ENCODE results near the gene ZNF260. TPM values are rescaled to one million over a fixed set of nuclear protein-coding genes. Genes with fewer than 3 reads are reported as not detected.
"Not testable (repeated sequence)": the region's sequence is repeated elsewhere in the genome, so short reads cannot be mapped to it uniquely, and the experiment has no call there.

ZNF260 gene
- polyA plus RNA-seq, 5 donors = 18.5 to 41.8 (median 30.9) TPM

DNA sequence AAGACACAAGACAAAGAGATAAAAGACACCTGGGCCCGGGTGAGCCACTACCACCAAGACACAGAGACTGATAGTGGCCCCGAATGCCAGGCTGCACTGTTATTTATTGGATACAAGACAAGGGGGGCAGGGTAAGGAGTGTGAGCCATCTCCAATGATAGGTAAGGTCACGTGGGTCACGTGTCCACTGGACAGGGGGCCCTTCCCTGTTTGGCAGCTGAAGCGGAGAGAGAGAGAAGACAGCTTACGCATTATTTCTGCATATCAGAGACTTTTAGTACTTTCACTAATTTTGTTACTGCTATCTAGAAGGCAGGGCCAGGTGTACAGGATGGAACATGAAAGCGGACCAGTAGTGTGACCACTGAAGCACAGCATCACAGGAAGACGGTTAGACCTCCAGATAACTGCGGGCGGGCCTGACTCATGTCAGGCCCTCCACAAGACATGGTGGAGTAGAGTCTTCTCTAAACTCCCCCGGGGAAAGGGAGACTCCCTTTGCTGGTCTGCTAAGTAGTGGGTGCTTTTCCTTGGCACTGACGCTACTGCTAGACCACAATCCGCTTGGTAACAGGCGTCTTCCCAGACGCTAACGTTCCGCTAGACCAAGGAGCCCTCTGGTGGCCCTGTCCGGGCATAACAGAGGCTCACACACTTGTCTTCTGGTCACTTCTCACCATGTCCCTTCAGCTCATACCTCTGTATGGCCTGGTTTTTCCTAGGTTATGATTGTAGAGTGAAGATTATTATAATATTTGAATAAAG lies 35.2 kb downstream of the ZNF260 start:
- DNase-seq = not testable (repeated sequence)

DNA sequence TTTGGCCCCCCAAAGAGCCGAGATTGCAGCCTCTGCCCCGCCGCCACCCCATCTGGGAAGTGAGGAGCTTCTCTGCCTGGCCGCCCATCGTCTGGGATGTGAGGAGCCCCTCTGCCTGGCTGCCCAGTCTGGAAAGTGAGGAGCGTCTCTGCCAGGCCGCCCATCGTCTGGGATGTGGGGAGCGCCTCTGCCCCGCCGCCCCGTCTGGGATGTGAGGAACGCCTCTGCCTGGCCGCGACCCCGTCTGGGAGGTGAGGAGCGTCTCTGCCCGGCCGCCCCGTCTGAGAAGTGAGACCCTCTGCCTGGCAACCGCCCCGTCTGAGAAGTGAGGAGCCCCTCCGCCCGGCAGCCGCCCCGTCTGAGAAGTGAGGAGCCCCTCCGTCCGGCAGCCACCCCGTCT lies 37.2 kb downstream of the ZNF260 start:
- DNase-seq = not testable (repeated sequence)

DNA sequence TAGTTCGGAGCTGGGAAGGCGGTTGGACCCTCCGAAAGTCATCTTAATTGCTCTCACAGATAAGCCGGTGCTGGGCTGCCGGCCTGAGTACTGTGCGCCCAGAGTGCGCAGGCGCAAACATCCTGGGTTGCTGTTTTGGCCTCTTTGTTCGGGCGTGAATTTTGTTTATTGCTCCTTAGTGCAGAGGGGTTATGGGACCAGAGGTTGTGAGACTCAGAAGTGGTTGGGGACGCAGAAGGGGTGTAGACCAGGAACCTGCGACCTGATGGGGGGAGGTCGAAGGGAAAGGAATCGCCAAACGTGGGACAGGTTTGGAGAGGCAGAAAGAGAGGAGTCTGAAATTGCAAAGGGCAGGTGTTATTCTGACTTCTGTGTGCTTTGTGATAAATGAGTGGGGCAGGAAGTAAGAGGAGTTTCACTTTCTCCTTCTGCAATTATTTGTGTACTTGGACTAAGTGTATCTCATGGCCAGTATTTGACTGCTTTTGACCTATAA lies 38.1 kb downstream of the ZNF260 start:
- DNase-seq = no peak

DNA sequence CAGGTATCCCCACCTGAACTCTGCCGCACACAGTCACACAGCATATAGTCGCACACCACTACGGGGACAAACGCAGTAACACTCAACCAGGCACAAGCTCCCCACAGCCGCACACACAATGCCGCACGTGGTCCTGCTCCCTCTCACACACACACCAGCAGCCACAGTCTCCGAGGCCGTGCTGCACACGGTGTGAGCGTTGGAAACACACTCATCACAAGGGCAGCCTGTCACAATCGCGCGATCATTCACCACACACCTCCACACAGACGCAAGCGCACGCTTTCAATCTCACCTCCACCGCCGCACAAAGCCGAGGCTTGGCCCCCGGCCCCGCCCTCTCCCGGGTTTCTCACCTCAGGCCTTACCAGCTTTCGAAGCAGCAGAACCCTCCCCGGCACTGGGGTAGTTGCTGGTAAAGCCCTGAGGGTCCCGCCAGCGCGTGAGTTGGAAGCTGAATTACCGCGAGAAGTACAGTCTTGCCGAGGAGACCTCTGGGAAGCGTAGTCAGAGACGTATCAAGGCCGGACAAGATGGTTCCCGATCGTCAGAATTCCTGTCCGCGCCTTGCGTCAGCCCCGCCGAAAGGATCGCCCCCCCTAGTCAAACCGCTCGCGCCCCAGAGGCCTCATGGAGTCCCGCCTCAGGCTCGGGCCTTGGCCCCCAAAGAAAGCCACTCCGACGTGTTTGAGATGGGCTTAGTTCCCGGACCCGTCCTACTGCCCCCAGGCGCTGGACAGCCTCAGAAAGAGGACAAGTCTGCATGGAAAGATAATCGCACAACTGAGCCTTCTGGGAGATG lies 38.8 kb downstream of the ZNF260 start, which contains the start of gene ZNF566:
TSS of gene ZNF566 (minus strand) at position 444 of the 802 bp plus-strand sequence. CDS start 13,004 bp downstream, outside the sequence.
- peak; percentile 94 to 96 for DNase-seq

DNA sequence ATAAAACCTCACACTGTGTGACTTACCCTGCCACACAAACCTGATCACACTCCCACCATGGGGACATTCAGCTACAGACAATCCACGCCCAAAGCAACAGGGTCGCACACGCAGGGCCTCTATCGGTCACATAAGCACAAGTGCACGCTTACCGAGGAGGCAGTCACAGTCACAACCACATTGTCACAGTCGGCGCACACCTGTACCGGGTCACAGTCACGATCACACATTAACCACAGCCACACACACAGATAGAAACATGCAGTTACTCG lies 39.3 kb downstream of the ZNF260 start:
- peak in 1 of 2 donors; percentile 11 for DNase-seq

DNA sequence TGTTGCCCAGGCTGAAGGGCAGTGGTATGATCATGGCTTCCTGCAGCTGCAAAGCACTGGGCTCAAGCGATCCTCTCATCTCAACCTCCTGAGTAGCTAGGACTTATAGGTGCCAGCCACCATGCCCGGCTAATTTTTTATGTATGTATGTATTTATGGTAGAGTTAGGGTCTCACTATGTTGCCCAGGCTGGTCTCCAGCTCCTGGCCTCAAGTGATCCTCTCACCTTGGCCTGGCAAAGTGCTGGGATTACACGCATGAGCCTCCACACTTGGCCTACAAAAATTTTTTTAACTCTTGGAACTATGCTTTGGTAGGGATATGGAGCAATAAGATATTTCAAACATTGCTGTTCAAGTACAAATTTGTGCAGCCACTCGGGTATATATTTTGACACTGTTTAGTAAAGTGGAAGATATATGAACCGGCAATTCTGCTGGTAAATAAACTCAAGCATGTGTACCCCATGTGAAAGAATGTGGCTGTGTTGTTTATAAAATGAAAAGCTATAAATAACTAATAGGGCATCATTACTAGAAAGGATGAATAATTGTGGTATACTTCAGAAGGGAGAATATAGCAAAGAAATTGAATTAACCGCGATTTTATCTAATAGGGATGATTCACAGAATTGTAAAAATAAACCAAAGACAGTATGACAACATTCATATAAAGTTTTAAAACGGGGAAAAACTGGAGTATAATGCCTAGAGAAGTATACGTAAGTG lies 39.8 kb downstream of the ZNF260 start:
- DNase-seq = no peak

DNA sequence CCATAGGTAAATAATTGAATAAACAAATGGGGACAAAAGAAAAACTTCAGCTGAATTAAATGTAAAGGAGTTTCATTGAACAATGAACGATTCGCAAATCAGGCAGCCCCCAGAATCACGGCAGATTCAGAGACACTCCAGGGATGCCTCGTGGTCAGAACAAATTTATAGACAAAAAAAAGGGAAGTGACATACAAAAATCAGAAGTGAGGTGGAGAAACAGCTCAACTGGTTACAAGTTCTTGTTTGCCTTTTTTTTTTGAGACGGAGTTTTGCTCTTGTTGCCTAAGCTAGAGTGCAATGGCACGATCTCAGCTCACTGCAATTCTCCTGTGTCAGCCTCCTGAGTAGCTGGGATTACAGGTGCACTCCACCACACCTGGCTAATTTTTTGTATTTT lies 44.4 kb downstream of the ZNF260 start:
- DNase-seq = no peak

DNA sequence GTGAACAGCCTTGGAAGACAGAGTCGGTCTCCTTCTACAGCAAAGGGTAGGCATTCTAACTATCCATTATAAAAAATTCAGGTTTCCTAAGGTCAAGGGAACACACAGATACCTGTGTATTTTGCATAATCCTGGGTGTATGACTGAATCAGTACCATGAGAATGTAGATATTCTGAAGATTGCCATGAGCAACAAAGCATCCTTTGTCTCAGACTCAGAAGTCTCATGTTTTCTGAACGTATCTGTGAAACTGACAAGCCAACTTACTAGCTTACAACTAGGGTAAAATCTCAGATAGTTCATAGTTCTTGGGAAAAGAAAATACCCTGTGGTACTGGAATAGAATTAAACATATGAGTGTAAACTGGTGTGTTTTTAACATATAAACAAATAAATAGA lies 45.2 kb downstream of the ZNF260 start:
- DNase-seq = no peak

Other genes starting within 250 kb of the ZNF260 start
- gene ZFP14, start 149.1 kb downstream of the ZNF260 start, polyA plus RNA-seq (ENCODE audit: insufficient read depth in 1 of 5, insufficient read length in 5 of 5, low replicate concordance in 1 of 5) = 10 to 100 TPM in 4 of 5 donors, 1 to 10 TPM in 1; 8.1 to 16.2 (median 12.8) TPM
- gene ZFP82, start 109.6 kb downstream of the ZNF260 start, polyA plus RNA-seq (ENCODE audit: insufficient read depth in 1 of 5, insufficient read length in 5 of 5, low replicate concordance in 1 of 5) = 10 to 100 TPM; 11.2 to 18.5 (median 12.3) TPM
- 10 to 100 TPM; 12.6 to 20.1 (median 16.8) TPM for gene ZNF566, start 38.7 kb downstream of the ZNF260 start, polyA plus RNA-seq (ENCODE audit: insufficient read depth in 1 of 5, insufficient read length in 5 of 5, low replicate concordance in 1 of 5)
- 10 to 100 TPM; 24.5 to 41.2 (median 32.7) TPM for gene ZNF529, start 45.0 kb upstream of the ZNF260 start, polyA plus RNA-seq (ENCODE audit: insufficient read depth in 1 of 5, insufficient read length in 5 of 5, low replicate concordance in 1 of 5)
- 10 to 100 TPM in 4 of 5 donors, 1 to 10 TPM in 1; 6.7 to 13.8 (median 12.1) TPM for gene ZNF382, start 77.0 kb upstream of the ZNF260 start, polyA plus RNA-seq (ENCODE audit: insufficient read depth in 1 of 5, insufficient read length in 5 of 5, low replicate concordance in 1 of 5)
- 10 to 100 TPM; 11.2 to 18.2 (median 14.3) TPM for gene ZNF461, start 138.6 kb upstream of the ZNF260 start, polyA plus RNA-seq (ENCODE audit: insufficient read depth in 1 of 5, insufficient read length in 5 of 5, low replicate concordance in 1 of 5)
- gene ZNF567, start 159.3 kb upstream of the ZNF260 start, polyA plus RNA-seq (ENCODE audit: insufficient read depth in 1 of 5, insufficient read length in 5 of 5, low replicate concordance in 1 of 5) = 10 to 100 TPM in 4 of 5 donors, 1 to 10 TPM in 1; 9.9 to 15.7 (median 12.7) TPM
- 1 to 10 TPM; 2.8 to 6.0 (median 4.3) TPM for gene ZNF850, start 244.5 kb upstream of the ZNF260 start, polyA plus RNA-seq (ENCODE audit: insufficient read depth in 1 of 5, insufficient read length in 5 of 5, low replicate concordance in 1 of 5)

All from right lung (tissue), 5 donors.